Activated CD4-positive, alpha-beta memory T cell treated with anti-CD3 and anti-CD28 coated beads for 36 hours (primary cell): ENCODE data around the gene CARTPT. TPM values are rescaled to one million over a fixed set of nuclear protein-coding genes. Genes with fewer than 3 reads are reported as not detected.

Experiments used
- CTCF ChIA-PET: fragments of 350-600 bp; sonication (Branson Sonifier 250); formaldehyde crosslinking; loops from one replicate; lab custom pipeline; 2021; ENCODE audit warnings: antibody characterized with exemption, inconsistent platforms; lab: Charles Lee
- POLR2A ChIA-PET: fragments of 350-600 bp; sonication (Branson Sonifier 250); formaldehyde crosslinking; loops from one replicate; lab custom pipeline; 2021; ENCODE audit warnings: antibody characterized with exemption; lab: Charles Lee
- DNase-seq: peaks from one replicate; pipeline ENCODE4 v3.0.0-alpha.2; 2020
- H3K27ac Mint-ChIP-seq: one replicate; pipeline ENCODE4 v1.8.0; 2021; ENCODE audit warnings: mixed read lengths
- H3K27me3 Mint-ChIP-seq: one replicate; pipeline ENCODE4 v1.8.0; 2021; ENCODE audit warnings: mixed read lengths
- H3K36me3 Mint-ChIP-seq: one replicate; pipeline ENCODE4 v1.8.0; 2021; ENCODE audit warnings: mixed read lengths
- H3K4me1 Mint-ChIP-seq: one replicate; pipeline ENCODE4 v1.8.0; 2021; ENCODE audit warnings: low read depth, mixed read lengths
- H3K4me3 Mint-ChIP-seq: one replicate; pipeline ENCODE4 v1.8.0; 2021; ENCODE audit warnings: mild to moderate bottlenecking, mixed read lengths
- H3K9me3 Mint-ChIP-seq: one replicate; pipeline ENCODE4 v1.8.0; 2021; ENCODE audit warnings: mixed read lengths
- intact Hi-C: fragments of 100-400 bp; cut with micrococcal nuclease; formaldehyde crosslinking; loops from one replicate; pipeline ENCODE4 v1.15.1; 2023
- total RNA-seq, 2 experiments: library from RNA; stranded (reverse); gene quantifications; one replicate each; pipeline ENCODE4 v1.2.3, GENCODE V29; 2021

Gene CARTPT
- total RNA-seq, 2 experiments from 2014 or later, result not detected

DNA sequence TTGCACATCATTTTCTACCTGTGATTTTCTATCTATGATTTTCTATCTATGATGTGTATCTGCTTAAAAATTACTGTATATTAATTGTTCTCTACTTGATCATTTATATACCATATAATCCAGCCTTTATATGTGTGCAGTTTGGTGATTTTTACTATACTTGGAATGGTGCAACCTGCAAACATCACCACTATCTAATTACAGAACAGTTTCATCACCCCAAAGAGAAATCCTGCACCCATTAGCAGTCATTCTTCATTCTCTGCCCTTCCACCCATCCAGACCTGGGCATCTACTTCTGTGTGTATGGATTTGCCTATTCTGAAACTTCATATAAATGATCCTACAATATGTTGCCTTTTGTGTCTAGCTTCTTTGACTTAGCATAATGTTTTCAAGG lies 51.3 kb downstream of the CARTPT start:
- Mint-ChIP-seq H3K27me3 (peaks cover 7% of the 10 kb centered on the region), H3K4me3 (no peak overlapping the region), H3K4me1 (no peaks in the 10 kb centered on the region), H3K36me3 (no peaks in the 10 kb centered on the region), H3K9me3 (no peaks in the 10 kb centered on the region), H3K27ac (no peak overlapping the region)
- no peak for DNase-seq
- intact Hi-C loops, result no loop called here
- ChIA-PET CTCF (no interaction called here), POLR2A (no interaction called here)

Other genes starting within 250 kb of the CARTPT start
- 10 to 100 TPM; 52.8 to 54.4 TPM for gene MCCC2, start 131.9 kb upstream of the CARTPT start, total RNA-seq